Panc1 (cell line): ENCODE measurements around the gene THAP11. TPM values are rescaled to one million over a fixed set of nuclear protein-coding genes. Genes with fewer than 3 reads are reported as not detected.

Experiments
- ATAC-seq: fragments of 200-7000 bp; cut with Tn5 transposase; 2 replicates; pipeline ENCODE4 v1.9.1; 2020; ENCODE audit warnings: mild to moderate bottlenecking, moderate library complexity
- BruUV-seq: library from RNA; stranded (reverse); fragments of 400-500 nt; replicated peaks from 2 replicates; lab custom pipeline; 2021; lab: Mats Ljungman, UMichigan
- CTCF ChIA-PET: fragments of 300-600 bp; sonication (Branson Sonifier 250); formaldehyde crosslinking; loops from one replicate; lab custom pipeline; 2022; ENCODE audit warnings: antibody characterized with exemption; lab: Charles Lee
- POLR2A ChIA-PET: fragments of 300-600 bp; sonication (Branson Sonifier 250); formaldehyde crosslinking; loops from one replicate; lab custom pipeline; 2022; ENCODE audit warnings: antibody characterized with exemption; lab: Charles Lee
- DNase-seq: peaks from one replicate; pipeline ENCODE4 v3.0.0-alpha.2; 2010; ENCODE audit warnings: low read depth, low spot score
- H3K27ac ChIP-seq: 2 replicates; pipeline ENCODE4 v1.5.1; 2011; ENCODE audit warnings: mild to moderate bottlenecking, low read length, inconsistent platforms
- H3K27me3 ChIP-seq: fragments of 200-500 bp; sonication (Bioruptor generic); 2 replicates; pipeline ENCODE4 v1.6.0; 2014; ENCODE audit warnings: low read length, inconsistent platforms; ENCODE audit not compliant: control insufficient read depth, insufficient read depth
- H3K36me3 ChIP-seq: fragments of 200-500 bp; sonication (Bioruptor generic); 2 replicates; pipeline ENCODE4 v1.5.1; 2014; ENCODE audit warnings: inconsistent platforms, mild to moderate bottlenecking, low read length, moderate library complexity; ENCODE audit not compliant: control insufficient read depth, insufficient read depth
- H3K4me1 ChIP-seq: 2 replicates; pipeline ENCODE4 v1.5.1; 2011; ENCODE audit warnings: inconsistent platforms, mild to moderate bottlenecking, low read length, moderate library complexity; ENCODE audit not compliant: control insufficient read depth, insufficient read depth
- H3K4me3 ChIP-seq, 2 experiments: 2 replicates each; pipeline ENCODE4 v1.5.1; 2011 to 2012; ENCODE audit warnings: low read depth in 2 of 2, low read length in 2 of 2, mild to moderate bottlenecking in 2 of 2, inconsistent platforms in 1 of 2, moderate library complexity in 1 of 2
- H3K9me3 ChIP-seq: fragments of 200-500 bp; sonication (Bioruptor generic); 2 replicates; pipeline ENCODE4 v1.5.1; 2014; ENCODE audit warnings: low read depth, mild to moderate bottlenecking, inconsistent platforms, low read length, moderate library complexity; ENCODE audit not compliant: control insufficient read depth, insufficient read depth
- POLR2AphosphoS5 ChIP-seq: IDR thresholded peaks from 2 replicates; pipeline ENCODE4 v1.6.1; 2012; ENCODE audit warnings: mild to moderate bottlenecking, low read depth, low read length, moderate library complexity
- REST ChIP-seq, 2 experiments: IDR thresholded peaks; 2 replicates each; pipeline ENCODE4 v1.6.1; 2011 to 2012; ENCODE audit warnings: low read depth in 2 of 2, control low read depth in 1 of 2, low read length in 1 of 2, mild to moderate bottlenecking in 1 of 2, moderate library complexity in 1 of 2; ENCODE audit not compliant: insufficient read depth in 1 of 2
- SIN3A ChIP-seq: IDR thresholded peaks from 2 replicates; pipeline ENCODE4 v1.6.1; 2012; ENCODE audit warnings: low read depth, mild to moderate bottlenecking, low read length, moderate library complexity, borderline replicate concordance; ENCODE audit not compliant: insufficient read depth
- TCF7L2 ChIP-seq: IDR thresholded peaks from 2 replicates; pipeline ENCODE4 v1.6.1; 2011; ENCODE audit warnings: mild to moderate bottlenecking, low read depth, low read length, inconsistent platforms
- in situ Hi-C: cut with HindIII; loops from 2 replicates; pipeline ENCODE4 v1.10.0; 2016; ENCODE audit warnings: low sequenced_read_pairs, low pct_unique_long_range_greater_than_20kb
- intact Hi-C: fragments of 100-400 bp; cut with micrococcal nuclease; formaldehyde crosslinking; loops from one replicate; pipeline ENCODE4 v1.10.0; 2022; ENCODE audit not compliant: unreplicated experiment
- total RNA-seq: library from RNA; stranded (reverse); gene quantifications from one replicate; pipeline ENCODE4 v1.2.1, GENCODE V29; 2021; ENCODE audit not compliant: unreplicated experiment
- TF ChIP-seq, protein P1 (sequence below): fragments of 450-650 bp; IDR thresholded peaks from 2 replicates; pipeline ENCODE4 v1.5.1; 2017; ENCODE audit warnings: mild to moderate bottlenecking

Gene THAP11
- total RNA-seq, 1 experiment from 2014 or later, result 27.3 TPM

GRCh38 chr16:67879936-67880335 is 37.8 kb downstream of the THAP11 start:
- intact Hi-C loops (no loop called here), in situ Hi-C loops (no loop called here)
- ChIA-PET POLR2A (no interaction called here), CTCF (interaction anchor here (0.5 kb wide), 1 partner anchor 1536 kb away, joined by 3 read pairs; no protein-coding TSS in a partner anchor)
- BruUV-seq, result no TSS peak
- no peaks in the 10 kb centered on the region; the same call in none of the 2 replicates for H3K36me3 ChIP-seq
- no peak overlapping the region for H3K4me3 ChIP-seq
- DNase-seq (no peak), ATAC-seq (no peak)
- no peak overlapping the region for H3K27ac ChIP-seq
- H3K27me3 ChIP-seq, result no peaks in the 10 kb centered on the region
- H3K9me3 ChIP-seq, result no peaks in the 10 kb centered on the region
- H3K4me1 ChIP-seq, result peaks cover under 1% of the 10 kb centered on the region; the same call in 1 of the 2 replicates
- no peak for TF ChIP-seq TCF7L2
- no peak for TF ChIP-seq POLR2AphosphoS5
- TF ChIP-seq, protein P1, sequence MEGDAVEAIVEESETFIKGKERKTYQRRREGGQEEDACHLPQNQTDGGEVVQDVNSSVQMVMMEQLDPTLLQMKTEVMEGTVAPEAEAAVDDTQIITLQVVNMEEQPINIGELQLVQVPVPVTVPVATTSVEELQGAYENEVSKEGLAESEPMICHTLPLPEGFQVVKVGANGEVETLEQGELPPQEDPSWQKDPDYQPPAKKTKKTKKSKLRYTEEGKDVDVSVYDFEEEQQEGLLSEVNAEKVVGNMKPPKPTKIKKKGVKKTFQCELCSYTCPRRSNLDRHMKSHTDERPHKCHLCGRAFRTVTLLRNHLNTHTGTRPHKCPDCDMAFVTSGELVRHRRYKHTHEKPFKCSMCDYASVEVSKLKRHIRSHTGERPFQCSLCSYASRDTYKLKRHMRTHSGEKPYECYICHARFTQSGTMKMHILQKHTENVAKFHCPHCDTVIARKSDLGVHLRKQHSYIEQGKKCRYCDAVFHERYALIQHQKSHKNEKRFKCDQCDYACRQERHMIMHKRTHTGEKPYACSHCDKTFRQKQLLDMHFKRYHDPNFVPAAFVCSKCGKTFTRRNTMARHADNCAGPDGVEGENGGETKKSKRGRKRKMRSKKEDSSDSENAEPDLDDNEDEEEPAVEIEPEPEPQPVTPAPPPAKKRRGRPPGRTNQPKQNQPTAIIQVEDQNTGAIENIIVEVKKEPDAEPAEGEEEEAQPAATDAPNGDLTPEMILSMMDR, result no peak
- no peak for TF ChIP-seq REST (IDR thresholded peaks at IDR 0.05; ENCODE audit: insufficient read depth in 1 of 2, low read depth in 2 of 2, low read length in 1 of 2)
- no peak for TF ChIP-seq SIN3A

GRCh38 chr16:67880584-67880983 is 38.5 kb downstream of the THAP11 start:
- BruUV-seq, result no TSS peak
- ChIA-PET CTCF (no interaction called here), POLR2A (no interaction called here)
- Histone ChIP-seq H3K36me3 (no peaks in the 10 kb centered on the region; the same call in none of the 2 replicates), H3K27ac (no peak overlapping the region), H3K27me3 (no peaks in the 10 kb centered on the region), H3K4me3 (no peak overlapping the region), H3K9me3 (no peaks in the 10 kb centered on the region), H3K4me1 (no peaks in the 10 kb centered on the region)
- TF ChIP-seq REST (IDR thresholded peaks at IDR 0.05; ENCODE audit: insufficient read depth in 1 of 2, low read depth in 2 of 2, low read length in 1 of 2), result no peak
- no peak for TF ChIP-seq TCF7L2
- TF ChIP-seq, protein P1, result no peak
- no peak for TF ChIP-seq POLR2AphosphoS5
- no peak for TF ChIP-seq SIN3A
- in situ Hi-C loops, result no loop called here
- DNase-seq (no peak), ATAC-seq (no peak)
- intact Hi-C loops, result no loop called here
